ENCODE measurements around the gene AFG1L.

DNA sequence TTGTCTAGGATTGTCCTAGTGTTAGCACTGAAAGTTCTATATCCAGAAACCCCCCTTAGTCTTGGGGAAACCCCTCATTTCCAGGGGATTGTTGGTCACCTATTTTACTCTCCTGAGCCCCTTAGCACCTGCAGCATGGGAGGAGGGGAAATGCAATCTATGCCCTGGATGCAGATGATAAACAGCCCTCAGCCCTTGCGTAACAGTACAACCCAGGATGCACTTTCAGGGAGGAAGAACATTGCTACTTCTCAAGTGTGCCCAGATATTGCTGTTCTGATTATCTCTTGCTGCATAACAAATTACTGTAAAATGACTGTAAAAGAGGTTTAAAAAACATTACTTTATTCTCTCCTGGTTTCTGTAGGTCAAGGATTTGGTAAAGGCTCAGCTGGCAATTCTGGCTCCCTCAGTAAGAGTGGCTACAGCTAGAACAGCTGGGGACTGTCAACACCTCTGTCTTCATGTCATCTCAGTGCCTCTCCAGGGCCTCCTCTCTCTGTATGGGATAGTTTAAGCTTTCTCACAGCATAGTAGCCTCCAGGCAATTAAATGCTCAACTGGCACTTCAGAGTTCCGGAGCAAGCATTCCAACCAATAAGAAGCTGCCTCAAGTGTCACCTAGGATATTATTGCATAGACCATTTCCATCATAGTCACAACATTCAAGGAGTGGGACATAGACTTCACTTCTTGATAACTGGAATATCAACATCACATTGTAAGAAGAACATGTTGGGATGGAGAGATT lies 148.1 kb downstream of the AFG1L start:
- TF ChIP-seq CTCF (IDR thresholded peaks at IDR 0.05; ENCODE audit: insufficient read depth, low read length) (no peak), POLR2AphosphoS5 (IDR thresholded peaks at IDR 0.05; ENCODE audit: low read depth) (no peak), GABPA (IDR thresholded peaks at IDR 0.05; ENCODE audit: low read depth) (no peak), SPI1 (IDR thresholded peaks at IDR 0.05; ENCODE audit: borderline replicate concordance, low read depth) (no peak)
- TF ChIP-seq, protein P1, sequence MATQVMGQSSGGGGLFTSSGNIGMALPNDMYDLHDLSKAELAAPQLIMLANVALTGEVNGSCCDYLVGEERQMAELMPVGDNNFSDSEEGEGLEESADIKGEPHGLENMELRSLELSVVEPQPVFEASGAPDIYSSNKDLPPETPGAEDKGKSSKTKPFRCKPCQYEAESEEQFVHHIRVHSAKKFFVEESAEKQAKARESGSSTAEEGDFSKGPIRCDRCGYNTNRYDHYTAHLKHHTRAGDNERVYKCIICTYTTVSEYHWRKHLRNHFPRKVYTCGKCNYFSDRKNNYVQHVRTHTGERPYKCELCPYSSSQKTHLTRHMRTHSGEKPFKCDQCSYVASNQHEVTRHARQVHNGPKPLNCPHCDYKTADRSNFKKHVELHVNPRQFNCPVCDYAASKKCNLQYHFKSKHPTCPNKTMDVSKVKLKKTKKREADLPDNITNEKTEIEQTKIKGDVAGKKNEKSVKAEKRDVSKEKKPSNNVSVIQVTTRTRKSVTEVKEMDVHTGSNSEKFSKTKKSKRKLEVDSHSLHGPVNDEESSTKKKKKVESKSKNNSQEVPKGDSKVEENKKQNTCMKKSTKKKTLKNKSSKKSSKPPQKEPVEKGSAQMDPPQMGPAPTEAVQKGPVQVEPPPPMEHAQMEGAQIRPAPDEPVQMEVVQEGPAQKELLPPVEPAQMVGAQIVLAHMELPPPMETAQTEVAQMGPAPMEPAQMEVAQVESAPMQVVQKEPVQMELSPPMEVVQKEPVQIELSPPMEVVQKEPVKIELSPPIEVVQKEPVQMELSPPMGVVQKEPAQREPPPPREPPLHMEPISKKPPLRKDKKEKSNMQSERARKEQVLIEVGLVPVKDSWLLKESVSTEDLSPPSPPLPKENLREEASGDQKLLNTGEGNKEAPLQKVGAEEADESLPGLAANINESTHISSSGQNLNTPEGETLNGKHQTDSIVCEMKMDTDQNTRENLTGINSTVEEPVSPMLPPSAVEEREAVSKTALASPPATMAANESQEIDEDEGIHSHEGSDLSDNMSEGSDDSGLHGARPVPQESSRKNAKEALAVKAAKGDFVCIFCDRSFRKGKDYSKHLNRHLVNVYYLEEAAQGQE (IDR thresholded peaks at IDR 0.05; ENCODE audit: insufficient replicate concordance, low read depth): no peak

Measured in HL-60 (cell line).